Lung (tissue), 12 donors: Measurements from ENCODE around the gene STK4. TPM values are rescaled to one million over a fixed set of nuclear protein-coding genes. Genes with fewer than 3 reads are reported as not detected.

Source experiments
- ATAC-seq: fragments of 200-7000 bp; cut with Tn5 transposase; one replicate; pipeline ENCODE4 v1.9.1; 2020; ENCODE audit warnings: moderate number of reproducible peaks; ENCODE audit not compliant: insufficient read depth, low FRiP score
- DNase-seq, 3 donors: peaks; one replicate each; pipeline ENCODE4 v3.0.0-alpha.2; 2013 to 2017
- H3K27ac ChIP-seq, 2 donors: one replicate each; pipeline ENCODE4 v1.5.1; 2013; ENCODE audit warnings: mild to moderate bottlenecking in 2 of 2, moderate library complexity in 2 of 2, control low read depth in 1 of 2, inconsistent platforms in 1 of 2, low read depth in 1 of 2, low read length in 1 of 2
- H3K27me3 ChIP-seq, 3 donors: one replicate each; pipeline ENCODE4 v1.5.1; 2013; ENCODE audit warnings: low read length in 2 of 3; ENCODE audit not compliant: control insufficient read depth in 3 of 3, insufficient read depth in 3 of 3
- H3K36me3 ChIP-seq, 4 donors: one replicate each; pipeline ENCODE4 v1.5.1; 2013; ENCODE audit warnings: low read length in 4 of 4, mild to moderate bottlenecking in 1 of 4, moderate library complexity in 1 of 4; ENCODE audit not compliant: control insufficient read depth in 4 of 4, insufficient read depth in 4 of 4
- H3K4me1 ChIP-seq, 5 donors: one replicate each; pipeline ENCODE4 v1.5.1; 2013; ENCODE audit warnings: low read length in 5 of 5, mild to moderate bottlenecking in 2 of 5, moderate library complexity in 1 of 5; ENCODE audit not compliant: control insufficient read depth in 5 of 5, insufficient read depth in 5 of 5
- H3K4me3 ChIP-seq: one replicate; pipeline ENCODE4 v1.5.1; 2013; ENCODE audit warnings: mild to moderate bottlenecking, control low read depth, moderate library complexity
- H3K9ac ChIP-seq, 2 donors: one replicate each; pipeline ENCODE4 v1.5.1; 2013; ENCODE audit warnings: low read length in 2 of 2, control low read depth in 1 of 2; ENCODE audit not compliant: insufficient read depth in 1 of 2
- H3K9me3 ChIP-seq, 4 donors: one replicate each; pipeline ENCODE4 v1.5.1; 2013; ENCODE audit warnings: low read length in 3 of 4, mild to moderate bottlenecking in 1 of 4, moderate library complexity in 1 of 4; ENCODE audit not compliant: control insufficient read depth in 4 of 4, insufficient read depth in 3 of 4
- WGBS, 2 donors: extraction: QIAGEN DNeasy Blood & Tissue Kit; methylation state at CpG; one replicate each; pipeline ENCODE4 v1.1.7; 2013; 5-methylcytosine and 5-hydroxymethylcytosine counted together
- polyA plus RNA-seq, 2 donors: library from polyadenylated mRNA; stranded (reverse); fragments of 200-250 nt; gene quantifications; one replicate each; pipeline ENCODE4 v1.2.1, GENCODE V29; 2013
- total RNA-seq, 2 donors: library from RNA; depleted of rRNA in 1 of 2; stranded (reverse); fragments of >200 nt in 1 of 2; gene quantifications; one replicate each; pipeline ENCODE4 v1.2.1, GENCODE V29; 2014 to 2021
- TF ChIP-seq, protein P1 (sequence below): IDR thresholded peaks from 2 replicates; pipeline ENCODE4 v1.5.1; 2012; ENCODE audit warnings: mild to moderate bottlenecking; ENCODE audit errors: control extremely low read depth, extremely low read depth
- donor health status: control.
- donor health status: control.
- donor health status: Bipolar disorder and iron deficiency.
- donor health status: healthy.
- donor health status: DM: yes; HTN: yes; CAD: no.

The STK4 gene
- total and polyA plus RNA-seq, 4 donors = 11.8 to 70.9 (median 28.1) TPM

DNA sequence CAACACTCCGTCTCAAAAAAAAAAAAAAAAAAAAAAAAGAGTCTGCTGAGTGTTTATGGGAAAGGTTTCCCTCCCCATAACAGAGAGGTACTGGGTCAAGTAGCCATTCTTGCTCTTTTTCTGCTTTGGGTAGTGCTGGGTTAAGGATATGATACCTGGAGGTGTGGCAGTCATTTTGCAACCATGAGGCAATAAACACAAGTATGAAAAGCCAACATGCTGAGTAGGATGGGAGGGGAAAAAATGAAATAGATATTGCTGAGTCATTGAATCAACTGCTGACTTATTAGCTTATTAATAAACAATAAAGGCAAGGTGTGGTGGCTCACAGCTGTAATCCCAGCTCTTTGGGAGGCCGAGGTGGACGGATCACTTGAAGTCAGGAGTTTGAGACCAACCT, 3.8 kb upstream of the STK4 start:
- WGBS, 2 donors = 94 to 96% methylated on average over 3 of the region's 3 CpGs
- no peaks in the 10 kb centered on the region for H3K27me3 ChIP-seq
- H3K9me3 ChIP-seq = no peaks in the 10 kb centered on the region
- no peak overlapping the region for H3K27ac ChIP-seq
- H3K4me1 ChIP-seq = peaks cover 0 to 32% (median 7%) of the 10 kb centered on the region in 5 donors
- no peak overlapping the region for H3K9ac ChIP-seq
- ATAC-seq = no peak
- H3K36me3 ChIP-seq = no peaks in the 10 kb centered on the region
- H3K4me3 ChIP-seq = no peak overlapping the region
- TF ChIP-seq, protein P1, sequence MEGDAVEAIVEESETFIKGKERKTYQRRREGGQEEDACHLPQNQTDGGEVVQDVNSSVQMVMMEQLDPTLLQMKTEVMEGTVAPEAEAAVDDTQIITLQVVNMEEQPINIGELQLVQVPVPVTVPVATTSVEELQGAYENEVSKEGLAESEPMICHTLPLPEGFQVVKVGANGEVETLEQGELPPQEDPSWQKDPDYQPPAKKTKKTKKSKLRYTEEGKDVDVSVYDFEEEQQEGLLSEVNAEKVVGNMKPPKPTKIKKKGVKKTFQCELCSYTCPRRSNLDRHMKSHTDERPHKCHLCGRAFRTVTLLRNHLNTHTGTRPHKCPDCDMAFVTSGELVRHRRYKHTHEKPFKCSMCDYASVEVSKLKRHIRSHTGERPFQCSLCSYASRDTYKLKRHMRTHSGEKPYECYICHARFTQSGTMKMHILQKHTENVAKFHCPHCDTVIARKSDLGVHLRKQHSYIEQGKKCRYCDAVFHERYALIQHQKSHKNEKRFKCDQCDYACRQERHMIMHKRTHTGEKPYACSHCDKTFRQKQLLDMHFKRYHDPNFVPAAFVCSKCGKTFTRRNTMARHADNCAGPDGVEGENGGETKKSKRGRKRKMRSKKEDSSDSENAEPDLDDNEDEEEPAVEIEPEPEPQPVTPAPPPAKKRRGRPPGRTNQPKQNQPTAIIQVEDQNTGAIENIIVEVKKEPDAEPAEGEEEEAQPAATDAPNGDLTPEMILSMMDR = no peak
- no peak for DNase-seq

DNA sequence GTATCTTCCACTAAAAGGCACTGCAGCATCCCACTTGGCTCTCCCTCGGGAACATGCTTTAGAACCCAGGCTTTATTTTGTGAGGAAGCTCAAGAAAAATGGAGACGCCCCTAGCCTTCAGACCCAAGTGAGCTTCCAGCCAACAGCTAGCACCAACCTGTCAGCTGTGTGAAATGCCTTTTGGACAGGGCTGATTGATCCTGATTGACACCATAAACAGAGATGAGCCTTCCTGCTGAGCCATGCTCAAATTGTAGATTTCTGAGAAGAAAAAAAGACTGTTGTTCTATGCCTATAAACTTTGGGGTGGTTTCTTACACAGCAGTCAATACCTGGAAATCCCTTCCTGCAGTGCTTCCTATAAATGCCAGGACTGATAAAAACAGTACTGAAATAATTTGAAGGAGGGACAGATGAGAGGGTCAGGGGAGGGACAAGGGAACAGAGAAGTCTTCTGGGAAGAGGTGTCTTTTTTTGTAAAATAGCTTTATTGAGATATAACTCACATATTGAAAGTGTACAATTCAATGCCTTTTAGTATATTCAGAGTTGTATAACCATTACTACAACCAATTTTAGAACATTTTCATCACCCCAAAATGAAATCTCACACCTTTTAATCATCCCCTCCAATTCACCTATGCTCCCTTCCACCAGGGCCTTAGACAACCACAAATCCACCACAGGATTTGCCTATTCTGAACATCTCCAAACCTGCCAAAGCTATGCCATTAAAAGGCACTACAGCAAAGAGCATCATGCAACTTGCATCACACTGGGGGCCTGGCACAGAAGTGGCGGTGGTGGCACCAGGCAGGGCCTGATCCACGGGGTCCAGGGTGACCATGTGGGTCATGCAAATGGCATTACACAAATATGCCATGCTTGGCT, 2.7 kb upstream of the STK4 start:
- WGBS, 2 donors = 84 to 93% methylated on average over 4 of the region's 4 CpGs
- DNase-seq (no peak), ATAC-seq (no peak)
- TF ChIP-seq, protein P1 = no peak
- Histone ChIP-seq H3K36me3 (no peaks in the 10 kb centered on the region), H3K27ac (no peak overlapping the region), H3K27me3 (no peaks in the 10 kb centered on the region), H3K4me3 (no peak overlapping the region), H3K9me3 (no peaks in the 10 kb centered on the region), H3K4me1 (peaks cover 0 to 34% (median 7%) of the 10 kb centered on the region in 5 donors), H3K9ac (no peak overlapping the region)

DNA sequence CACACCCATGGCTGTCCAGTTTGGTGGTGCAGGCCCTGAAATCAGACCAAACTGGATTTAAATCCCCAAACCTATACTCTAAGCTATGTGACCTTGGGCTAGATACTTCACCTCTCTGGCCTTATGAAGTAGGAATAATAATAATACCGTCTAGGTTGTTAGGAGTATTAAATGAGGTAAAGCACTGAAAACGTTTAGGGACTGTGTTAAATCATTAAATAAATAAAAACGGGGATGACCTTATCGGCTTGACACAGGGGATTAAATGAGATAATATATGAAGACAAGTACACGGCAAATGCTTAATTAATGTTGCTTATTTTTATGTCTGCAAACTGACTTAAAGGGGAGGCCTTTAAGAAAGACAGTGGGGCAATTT, 672 bp upstream of the STK4 start:
- Histone ChIP-seq H3K9ac (peak overlapping the region; percentile 33 to 84), H3K4me1 (peaks cover 0 to 25% (median 7%) of the 10 kb centered on the region in 5 donors), H3K36me3 (no peaks in the 10 kb centered on the region), H3K4me3 (peak overlapping the region; percentile 86), H3K27me3 (no peaks in the 10 kb centered on the region), H3K27ac (peak overlapping the region; percentile 79 to 94), H3K9me3 (no peaks in the 10 kb centered on the region)
- TF ChIP-seq, protein P1 = no peak
- whole genome bisulfite sequencing, 2 donors = 55 to 66% methylated on average over 5 of the region's 5 CpGs
- DNase-seq (no peak), ATAC-seq (no peak)
